ENCODE results near the gene TDRD12. TPM values are rescaled to one million over a fixed set of nuclear protein-coding genes. Genes with fewer than 3 reads are reported as not detected.
"Not testable (repeated sequence)": the region's sequence is repeated elsewhere in the genome, so short reads cannot be mapped to it uniquely, and the experiment has no call there.

Gene TDRD12
- total RNA-seq, 1 experiment from 2014 or later = 0.33 TPM

DNA sequence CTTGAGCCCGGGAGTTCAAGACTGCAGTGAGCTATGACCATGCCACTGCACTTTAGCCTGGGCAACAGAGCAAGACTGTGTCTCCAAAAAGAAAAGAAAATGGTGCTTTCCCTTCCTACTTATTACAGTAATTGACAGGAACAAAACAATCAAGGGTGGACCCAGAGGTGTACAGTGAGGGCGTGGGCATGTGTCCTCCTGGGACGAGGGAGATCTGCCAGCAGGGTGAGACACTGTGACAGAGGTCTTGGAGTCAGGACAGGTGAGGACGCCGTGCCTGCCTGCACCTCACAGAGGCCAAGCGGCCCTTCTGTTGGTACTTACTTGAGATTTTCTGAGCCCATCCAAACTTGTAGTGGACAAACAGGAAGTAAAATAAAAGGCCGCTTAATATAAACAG lies 113.3 kb downstream of the TDRD12 start:
- BruUV-seq (replicated peaks); intact Hi-C loops (cut with micrococcal nuclease; ENCODE audit: unreplicated experiment); in situ Hi-C loops (cut with HindIII; ENCODE audit: low pct_unique_long_range_greater_than_20kb, low sequenced_read_pairs): not testable (repeated sequence)

DNA sequence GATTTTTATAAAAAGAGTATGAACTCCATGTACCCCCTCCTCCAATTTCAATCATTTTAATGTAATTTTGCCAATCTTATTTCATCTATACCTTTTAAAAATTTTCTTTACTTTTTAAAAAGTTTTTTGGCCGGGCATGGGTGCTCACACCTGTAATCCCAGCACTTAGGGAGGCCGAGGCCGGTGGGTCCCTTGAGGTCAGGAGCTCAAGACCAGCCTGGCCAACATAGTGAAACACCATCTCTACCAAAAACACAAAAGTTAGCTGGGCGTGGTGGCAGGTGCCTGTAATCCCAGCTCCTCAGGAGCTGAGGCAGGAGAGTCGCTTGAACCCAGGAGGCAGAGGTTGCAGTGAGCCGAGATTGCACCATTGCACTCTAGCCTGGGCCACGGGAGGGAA lies 113.8 kb downstream of the TDRD12 start:
- H3K4me3 ChIP-seq (ENCODE audit: low read depth in 2 of 2, low read length in 2 of 2); ATAC-seq; H3K36me3 ChIP-seq (ENCODE audit: control insufficient read depth, insufficient read depth, low read length); H3K27ac ChIP-seq (ENCODE audit: low read length); BruUV-seq (replicated peaks); DNase-seq (ENCODE audit: low read depth, low spot score); in situ Hi-C loops (cut with HindIII; ENCODE audit: low pct_unique_long_range_greater_than_20kb, low sequenced_read_pairs); H3K27me3 ChIP-seq (ENCODE audit: control insufficient read depth, insufficient read depth, low read length); intact Hi-C loops (cut with micrococcal nuclease; ENCODE audit: unreplicated experiment); H3K9me3 ChIP-seq (ENCODE audit: control insufficient read depth, insufficient read depth, low read depth, low read length); H3K4me1 ChIP-seq (ENCODE audit: control insufficient read depth, insufficient read depth, low read length); POLR2A ChIA-PET: not testable (repeated sequence)
- CTCF ChIA-PET = interaction anchor here (0.5 kb wide), 1 partner anchor 351 kb away, joined by 3 read pairs; no protein-coding TSS in a partner anchor

More for the DNA sequence above, 113.3 kb downstream of the TDRD12 start:
- CTCF ChIA-PET; H3K27ac ChIP-seq (ENCODE audit: low read length); POLR2A ChIA-PET; ATAC-seq; H3K36me3 ChIP-seq (ENCODE audit: control insufficient read depth, insufficient read depth, low read length); H3K9me3 ChIP-seq (ENCODE audit: control insufficient read depth, insufficient read depth, low read depth, low read length); H3K4me1 ChIP-seq (ENCODE audit: control insufficient read depth, insufficient read depth, low read length); H3K27me3 ChIP-seq (ENCODE audit: control insufficient read depth, insufficient read depth, low read length); DNase-seq (ENCODE audit: low read depth, low spot score); H3K4me3 ChIP-seq (ENCODE audit: low read depth in 2 of 2, low read length in 2 of 2): not testable (repeated sequence)

DNA sequence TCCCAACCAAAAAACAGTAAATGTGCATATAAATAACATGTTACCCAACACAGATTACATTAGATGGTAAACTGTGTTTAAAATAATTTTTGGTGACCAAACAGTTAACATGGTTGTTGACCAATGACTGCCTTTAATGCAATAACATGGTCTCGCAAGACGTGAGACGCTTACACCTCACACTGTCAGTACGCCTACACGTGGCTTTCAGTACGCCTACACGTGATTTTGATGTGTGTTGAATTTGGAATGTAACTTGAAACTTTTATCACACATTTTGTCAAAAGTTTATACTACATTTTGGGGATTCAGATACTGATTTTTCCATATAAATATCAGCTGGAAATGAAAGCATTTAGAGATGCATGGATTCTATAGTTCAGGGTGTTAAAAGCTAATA lies 118.0 kb downstream of the TDRD12 start:
- no peaks in the 10 kb centered on the region for H3K9me3 ChIP-seq (ENCODE audit: control insufficient read depth, insufficient read depth, low read depth, low read length)
- TF ChIP-seq, protein P1, sequence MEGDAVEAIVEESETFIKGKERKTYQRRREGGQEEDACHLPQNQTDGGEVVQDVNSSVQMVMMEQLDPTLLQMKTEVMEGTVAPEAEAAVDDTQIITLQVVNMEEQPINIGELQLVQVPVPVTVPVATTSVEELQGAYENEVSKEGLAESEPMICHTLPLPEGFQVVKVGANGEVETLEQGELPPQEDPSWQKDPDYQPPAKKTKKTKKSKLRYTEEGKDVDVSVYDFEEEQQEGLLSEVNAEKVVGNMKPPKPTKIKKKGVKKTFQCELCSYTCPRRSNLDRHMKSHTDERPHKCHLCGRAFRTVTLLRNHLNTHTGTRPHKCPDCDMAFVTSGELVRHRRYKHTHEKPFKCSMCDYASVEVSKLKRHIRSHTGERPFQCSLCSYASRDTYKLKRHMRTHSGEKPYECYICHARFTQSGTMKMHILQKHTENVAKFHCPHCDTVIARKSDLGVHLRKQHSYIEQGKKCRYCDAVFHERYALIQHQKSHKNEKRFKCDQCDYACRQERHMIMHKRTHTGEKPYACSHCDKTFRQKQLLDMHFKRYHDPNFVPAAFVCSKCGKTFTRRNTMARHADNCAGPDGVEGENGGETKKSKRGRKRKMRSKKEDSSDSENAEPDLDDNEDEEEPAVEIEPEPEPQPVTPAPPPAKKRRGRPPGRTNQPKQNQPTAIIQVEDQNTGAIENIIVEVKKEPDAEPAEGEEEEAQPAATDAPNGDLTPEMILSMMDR (IDR thresholded peaks at IDR 0.05) = no peak
- TF ChIP-seq, protein P2, sequence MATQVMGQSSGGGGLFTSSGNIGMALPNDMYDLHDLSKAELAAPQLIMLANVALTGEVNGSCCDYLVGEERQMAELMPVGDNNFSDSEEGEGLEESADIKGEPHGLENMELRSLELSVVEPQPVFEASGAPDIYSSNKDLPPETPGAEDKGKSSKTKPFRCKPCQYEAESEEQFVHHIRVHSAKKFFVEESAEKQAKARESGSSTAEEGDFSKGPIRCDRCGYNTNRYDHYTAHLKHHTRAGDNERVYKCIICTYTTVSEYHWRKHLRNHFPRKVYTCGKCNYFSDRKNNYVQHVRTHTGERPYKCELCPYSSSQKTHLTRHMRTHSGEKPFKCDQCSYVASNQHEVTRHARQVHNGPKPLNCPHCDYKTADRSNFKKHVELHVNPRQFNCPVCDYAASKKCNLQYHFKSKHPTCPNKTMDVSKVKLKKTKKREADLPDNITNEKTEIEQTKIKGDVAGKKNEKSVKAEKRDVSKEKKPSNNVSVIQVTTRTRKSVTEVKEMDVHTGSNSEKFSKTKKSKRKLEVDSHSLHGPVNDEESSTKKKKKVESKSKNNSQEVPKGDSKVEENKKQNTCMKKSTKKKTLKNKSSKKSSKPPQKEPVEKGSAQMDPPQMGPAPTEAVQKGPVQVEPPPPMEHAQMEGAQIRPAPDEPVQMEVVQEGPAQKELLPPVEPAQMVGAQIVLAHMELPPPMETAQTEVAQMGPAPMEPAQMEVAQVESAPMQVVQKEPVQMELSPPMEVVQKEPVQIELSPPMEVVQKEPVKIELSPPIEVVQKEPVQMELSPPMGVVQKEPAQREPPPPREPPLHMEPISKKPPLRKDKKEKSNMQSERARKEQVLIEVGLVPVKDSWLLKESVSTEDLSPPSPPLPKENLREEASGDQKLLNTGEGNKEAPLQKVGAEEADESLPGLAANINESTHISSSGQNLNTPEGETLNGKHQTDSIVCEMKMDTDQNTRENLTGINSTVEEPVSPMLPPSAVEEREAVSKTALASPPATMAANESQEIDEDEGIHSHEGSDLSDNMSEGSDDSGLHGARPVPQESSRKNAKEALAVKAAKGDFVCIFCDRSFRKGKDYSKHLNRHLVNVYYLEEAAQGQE (IDR thresholded peaks at IDR 0.05; ENCODE audit: insufficient read depth in 1 of 2, low read depth in 2 of 2, low read length in 1 of 2) = no peak
- TF ChIP-seq SIN3A (IDR thresholded peaks at IDR 0.05; ENCODE audit: borderline replicate concordance, insufficient read depth, low read depth, low read length) = no peak
- no peak for TF ChIP-seq POLR2AphosphoS5 (IDR thresholded peaks at IDR 0.05; ENCODE audit: low read depth, low read length)
- no peak for TF ChIP-seq TCF7L2 (IDR thresholded peaks at IDR 0.05; ENCODE audit: low read depth, low read length)
- no TSS peak for BruUV-seq (replicated peaks)

More for the DNA sequence above, 118.0 kb downstream of the TDRD12 start:
- intact Hi-C loops (cut with micrococcal nuclease; ENCODE audit: unreplicated experiment) (no loop called here), in situ Hi-C loops (cut with HindIII; ENCODE audit: low pct_unique_long_range_greater_than_20kb, low sequenced_read_pairs) (no loop called here)
- Histone ChIP-seq H3K4me3 (ENCODE audit: low read depth in 2 of 2, low read length in 2 of 2) (no peak overlapping the region), H3K36me3 (ENCODE audit: control insufficient read depth, insufficient read depth, low read length) (no peaks in the 10 kb centered on the region), H3K27ac (ENCODE audit: low read length) (no peak overlapping the region), H3K4me1 (ENCODE audit: control insufficient read depth, insufficient read depth, low read length) (no peaks in the 10 kb centered on the region), H3K27me3 (ENCODE audit: control insufficient read depth, insufficient read depth, low read length) (no peaks in the 10 kb centered on the region)
- ChIA-PET POLR2A (no interaction called here), CTCF (no interaction called here)
- ATAC-seq (no peak), DNase-seq (ENCODE audit: low read depth, low spot score) (no peak)

Measured in Panc1 (cell line).